Neural cell (in vitro differentiated cells): ENCODE data around the gene FNBP1. TPM values are rescaled to one million over a fixed set of nuclear protein-coding genes. Genes with fewer than 3 reads are reported as not detected.

Experiments
- H2AFZ ChIP-seq: fragments of 200-600, 300-800 bp; sonication (generic), shearing (Covaris generic); 2 replicates; pipeline ENCODE4 v1.6.0; 2014; ENCODE audit warnings: low read depth, mild to moderate bottlenecking, antibody characterized with exemption, low read length, moderate library complexity
- H3F3A ChIP-seq: fragments of 200-600 bp; shearing (Covaris generic); 2 replicates; pipeline ENCODE4 v1.6.1; 2016; ENCODE audit warnings: mild to moderate bottlenecking, moderate library complexity, mixed read lengths, antibody characterized with exemption, low read length; ENCODE audit not compliant: insufficient read depth, poor library complexity, severe bottlenecking
- H3K27ac ChIP-seq: fragments of 200-600, 300-800 bp; sonication (generic), shearing (Covaris generic); 2 replicates; pipeline ENCODE4 v1.5.1; 2014; ENCODE audit warnings: mild to moderate bottlenecking, low read length, moderate library complexity
- H3K27me3 ChIP-seq: fragments of 300-800, 200-600 bp; sonication (generic), shearing (Covaris generic); 2 replicates; pipeline ENCODE4 v1.6.0; 2014; ENCODE audit warnings: mild to moderate bottlenecking, low read depth, low read length, moderate library complexity; ENCODE audit not compliant: insufficient read depth
- H3K36me3 ChIP-seq: fragments of 300-800, 200-600 bp; sonication (generic), shearing (Covaris generic); 2 replicates; pipeline ENCODE4 v1.5.1; 2014; ENCODE audit warnings: mild to moderate bottlenecking, antibody characterized with exemption, low read length, moderate library complexity; ENCODE audit not compliant: insufficient read depth
- H3K4me2 ChIP-seq: fragments of 300-800, 200-600 bp; sonication (generic), shearing (Covaris generic); 2 replicates; pipeline ENCODE4 v1.6.0; 2014; ENCODE audit warnings: mild to moderate bottlenecking, low read length
- H3K4me3 ChIP-seq: fragments of 300-800, 200-600 bp; sonication (generic), shearing (Covaris generic); 2 replicates; pipeline ENCODE4 v1.5.1; 2014; ENCODE audit warnings: mild to moderate bottlenecking, low read length, moderate library complexity
- H3K79me2 ChIP-seq: fragments of 200-600 bp; shearing (Covaris generic); replicated peaks from 2 replicates; pipeline ENCODE4 v1.6.0; 2014; ENCODE audit warnings: mild to moderate bottlenecking, low read length, moderate library complexity; ENCODE audit not compliant: insufficient read depth
- H3K9ac ChIP-seq: fragments of 300-800, 200-600 bp; sonication (generic), shearing (Covaris generic); 2 replicates; pipeline ENCODE4 v1.6.1; 2016; ENCODE audit warnings: mild to moderate bottlenecking, low read length, mixed read lengths
- H3K9me2 ChIP-seq: fragments of 200-600 bp; shearing (Covaris generic); 2 replicates; pipeline ENCODE4 v1.6.1; 2016; ENCODE audit warnings: mild to moderate bottlenecking, low read length, mixed read lengths; ENCODE audit not compliant: insufficient read depth
- H3K9me3 ChIP-seq: fragments of 200-600, 300-800 bp; sonication (generic), shearing (Covaris generic); 2 replicates; pipeline ENCODE4 v1.6.1; 2016; ENCODE audit warnings: mild to moderate bottlenecking, mixed run types, low read length, moderate library complexity, mixed read lengths
- H4K20me1 ChIP-seq: fragments of 200-600 bp; shearing (Covaris generic); 2 replicates; pipeline ENCODE4 v1.6.1; 2016; ENCODE audit warnings: mild to moderate bottlenecking, mixed run types; ENCODE audit not compliant: insufficient read depth
- CTCF ChIP-seq: fragments of 450-650 bp; IDR thresholded peaks from 2 replicates; pipeline ENCODE4 v1.5.1; 2014; ENCODE audit warnings: antibody characterized with exemption, mild to moderate bottlenecking, moderate library complexity; ENCODE audit not compliant: poor library complexity, severe bottlenecking
- EP300 ChIP-seq: fragments of 450-650 bp; conservative IDR thresholded peaks from 2 replicates; pipeline ENCODE4 v1.6.1; 2014; ENCODE audit warnings: antibody characterized with exemption, mild to moderate bottlenecking, moderate library complexity; ENCODE audit not compliant: poor library complexity, severe bottlenecking
- EZH2 ChIP-seq: fragments of 200-600, 300-800 bp; shearing (Covaris generic), sonication (generic); IDR thresholded peaks from 2 replicates; pipeline ENCODE4 v1.6.1; 2014; ENCODE audit warnings: antibody characterized with exemption, low read length, borderline replicate concordance, mild to moderate bottlenecking; ENCODE audit not compliant: insufficient read depth, poor library complexity, severe bottlenecking
- MXI1 ChIP-seq: fragments of 450-650 bp; conservative IDR thresholded peaks from 2 replicates; pipeline ENCODE4 v1.6.1; 2014; ENCODE audit warnings: antibody characterized with exemption, mild to moderate bottlenecking; ENCODE audit not compliant: poor library complexity, severe bottlenecking
- POLR2AphosphoS5 ChIP-seq: IDR thresholded peaks from 2 replicates; pipeline ENCODE4 v1.6.1; 2012
- RAD21 ChIP-seq: fragments of 450-650 bp; conservative IDR thresholded peaks from 2 replicates; pipeline ENCODE4 v1.6.1; 2014; ENCODE audit warnings: antibody characterized with exemption, mild to moderate bottlenecking, moderate library complexity
- SMC3 ChIP-seq: fragments of 450-650 bp; conservative IDR thresholded peaks from 2 replicates; pipeline ENCODE4 v1.6.1; 2014; ENCODE audit warnings: antibody characterized with exemption, mild to moderate bottlenecking, moderate library complexity; ENCODE audit not compliant: poor library complexity
- TAF1 ChIP-seq: IDR thresholded peaks from 2 replicates; pipeline ENCODE4 v1.6.1; 2012; ENCODE audit warnings: low read depth
- polyA plus RNA-seq: library from polyadenylated mRNA; depleted of rRNA; stranded (reverse); fragments of >200 nt; gene quantifications from 2 replicates; pipeline ENCODE4 v1.2.3, GENCODE V29; 2014
- TF ChIP-seq, protein P1 (sequence below): IDR thresholded peaks from 2 replicates; pipeline ENCODE4 v1.6.1; 2012; ENCODE audit warnings: borderline replicate concordance

Gene FNBP1
- polyA plus RNA-seq, 1 donor from 2014 or later = 16.6 TPM

GRCh38 chr9:129936222-129936621, 106.8 kb downstream of the FNBP1 start:
- Histone ChIP-seq H3K9ac (no peak overlapping the region), H4K20me1 (no peaks in the 10 kb centered on the region), H3K36me3 (no peaks in the 10 kb centered on the region), H3K9me2 (no peaks in the 10 kb centered on the region), H3K27ac (no peak overlapping the region), H3K27me3 (no peaks in the 10 kb centered on the region), H3F3A (no peaks in the 10 kb centered on the region), H3K79me2 (no peaks in the 10 kb centered on the region), H3K9me3 (no peaks in the 10 kb centered on the region), H3K4me2 (no peak overlapping the region), H3K4me3 (no peak overlapping the region), H2AFZ (no peak overlapping the region)
- TF ChIP-seq CTCF = no peak
- no peak for TF ChIP-seq EZH2

DNA sequence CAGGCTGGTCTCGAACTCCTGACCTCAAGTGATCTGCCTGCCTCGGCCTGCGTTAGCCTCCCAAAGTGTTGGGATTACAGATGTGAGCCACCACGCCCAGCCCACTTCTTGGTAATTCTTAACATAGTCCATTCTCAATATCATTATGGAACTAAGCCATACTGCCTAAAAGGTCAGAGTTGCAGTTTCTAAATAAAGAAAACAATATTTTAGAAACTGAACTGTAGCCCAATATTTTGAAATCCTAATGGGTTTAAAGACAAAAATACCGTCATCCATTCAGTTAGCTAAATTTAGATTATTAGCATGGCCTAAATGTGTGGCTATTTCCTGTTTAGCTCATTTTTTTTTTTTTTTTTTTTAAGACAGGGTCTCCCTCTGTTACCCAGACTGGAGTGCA, 108.2 kb downstream of the FNBP1 start:
- Histone ChIP-seq H3K79me2 (no peaks in the 10 kb centered on the region), H3K27me3 (no peaks in the 10 kb centered on the region), H2AFZ (no peak overlapping the region), H3K4me2 (no peak overlapping the region), H3K9me3 (no peaks in the 10 kb centered on the region), H3K36me3 (no peaks in the 10 kb centered on the region), H3F3A (no peaks in the 10 kb centered on the region), H3K27ac (no peak overlapping the region), H3K4me3 (no peak overlapping the region), H4K20me1 (no peaks in the 10 kb centered on the region), H3K9me2 (no peaks in the 10 kb centered on the region), H3K9ac (no peak overlapping the region)
- TF ChIP-seq CTCF (no peak), MXI1 (no peak)

DNA sequence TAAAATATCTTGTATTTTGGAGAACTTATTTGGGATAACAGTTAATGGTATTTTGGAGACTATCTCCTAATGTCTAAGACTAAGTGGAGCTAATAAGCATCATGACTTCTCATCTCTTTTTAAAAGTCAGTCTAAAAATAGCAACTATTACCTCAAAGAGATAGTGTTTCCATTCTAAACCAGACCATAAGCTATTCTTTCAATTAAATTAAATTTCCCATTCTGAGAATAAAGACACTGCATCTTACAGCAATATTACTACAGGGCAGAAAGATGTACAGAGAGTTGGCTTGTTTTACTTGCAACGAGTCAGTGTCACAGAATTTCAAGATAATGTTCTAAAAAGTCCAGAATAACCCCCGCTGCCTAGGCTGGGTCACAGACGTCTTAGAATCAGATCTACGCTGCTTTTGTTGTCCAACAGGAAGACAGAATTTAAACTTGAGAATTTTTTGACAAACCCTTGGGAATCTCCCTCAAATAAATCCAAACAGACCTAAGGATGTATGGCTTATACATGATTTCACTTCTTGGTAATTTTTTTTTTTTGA, 108.9 kb downstream of the FNBP1 start:
- no peak for TF ChIP-seq EP300
- no peak for TF ChIP-seq EZH2
- TF ChIP-seq SMC3 = no peak
- TF ChIP-seq CTCF = no peak
- TF ChIP-seq, protein P1, sequence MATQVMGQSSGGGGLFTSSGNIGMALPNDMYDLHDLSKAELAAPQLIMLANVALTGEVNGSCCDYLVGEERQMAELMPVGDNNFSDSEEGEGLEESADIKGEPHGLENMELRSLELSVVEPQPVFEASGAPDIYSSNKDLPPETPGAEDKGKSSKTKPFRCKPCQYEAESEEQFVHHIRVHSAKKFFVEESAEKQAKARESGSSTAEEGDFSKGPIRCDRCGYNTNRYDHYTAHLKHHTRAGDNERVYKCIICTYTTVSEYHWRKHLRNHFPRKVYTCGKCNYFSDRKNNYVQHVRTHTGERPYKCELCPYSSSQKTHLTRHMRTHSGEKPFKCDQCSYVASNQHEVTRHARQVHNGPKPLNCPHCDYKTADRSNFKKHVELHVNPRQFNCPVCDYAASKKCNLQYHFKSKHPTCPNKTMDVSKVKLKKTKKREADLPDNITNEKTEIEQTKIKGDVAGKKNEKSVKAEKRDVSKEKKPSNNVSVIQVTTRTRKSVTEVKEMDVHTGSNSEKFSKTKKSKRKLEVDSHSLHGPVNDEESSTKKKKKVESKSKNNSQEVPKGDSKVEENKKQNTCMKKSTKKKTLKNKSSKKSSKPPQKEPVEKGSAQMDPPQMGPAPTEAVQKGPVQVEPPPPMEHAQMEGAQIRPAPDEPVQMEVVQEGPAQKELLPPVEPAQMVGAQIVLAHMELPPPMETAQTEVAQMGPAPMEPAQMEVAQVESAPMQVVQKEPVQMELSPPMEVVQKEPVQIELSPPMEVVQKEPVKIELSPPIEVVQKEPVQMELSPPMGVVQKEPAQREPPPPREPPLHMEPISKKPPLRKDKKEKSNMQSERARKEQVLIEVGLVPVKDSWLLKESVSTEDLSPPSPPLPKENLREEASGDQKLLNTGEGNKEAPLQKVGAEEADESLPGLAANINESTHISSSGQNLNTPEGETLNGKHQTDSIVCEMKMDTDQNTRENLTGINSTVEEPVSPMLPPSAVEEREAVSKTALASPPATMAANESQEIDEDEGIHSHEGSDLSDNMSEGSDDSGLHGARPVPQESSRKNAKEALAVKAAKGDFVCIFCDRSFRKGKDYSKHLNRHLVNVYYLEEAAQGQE = no peak
- no peak for TF ChIP-seq POLR2AphosphoS5
- no peak for TF ChIP-seq RAD21
- no peak for TF ChIP-seq MXI1
- TF ChIP-seq TAF1 = no peak
- no peak overlapping the region for H3K4me3 ChIP-seq
- H4K20me1 ChIP-seq = no peaks in the 10 kb centered on the region
- H3K9me2 ChIP-seq = no peaks in the 10 kb centered on the region
- no peaks in the 10 kb centered on the region for H3K9me3 ChIP-seq
- no peak overlapping the region for H3K9ac ChIP-seq
- H3K27me3 ChIP-seq = no peaks in the 10 kb centered on the region
- no peaks in the 10 kb centered on the region for H3K36me3 ChIP-seq
- H3K27ac ChIP-seq = no peak overlapping the region
- H2AFZ ChIP-seq = no peak overlapping the region
- no peaks in the 10 kb centered on the region for H3F3A ChIP-seq
- no peak overlapping the region for H3K4me2 ChIP-seq
- no peaks in the 10 kb centered on the region for H3K79me2 ChIP-seq
